22Rv1 (cell line): ENCODE data around the gene RAB11FIP3.

Experiments
- H3K27ac ChIP-seq: fragments of 450-650 bp; 2 replicates; pipeline ENCODE4 v1.5.1; 2017
- CTCF ChIP-seq: fragments of 450-650 bp; IDR thresholded peaks from 2 replicates; pipeline ENCODE4 v1.5.1; 2017; ENCODE audit warnings: mild to moderate bottlenecking
- ZFX ChIP-seq: fragments of 450-650 bp; IDR thresholded peaks from 2 replicates; pipeline ENCODE4 v1.6.1; 2017; ENCODE audit warnings: antibody characterized with exemption, borderline replicate concordance

RAB11FIP3 gene

GRCh38 chr16:560204-560700 lies 134.8 kb downstream of the RAB11FIP3 start, which contains the start of gene PRR35:
Gene PRR35, plus strand, starts transcription at chr16:560394. Its CDS starts 2,901 bp downstream, at chr16:563295.
- TF ChIP-seq CTCF = no peak
- no peak for TF ChIP-seq ZFX

GRCh38 chr16:560701-561412 lies 135.4 kb downstream of the RAB11FIP3 start:
- TF ChIP-seq CTCF (no peak), ZFX (no peak)
- H3K27ac ChIP-seq = no peak overlapping the region

More at GRCh38 chr16:560204-560700, 134.8 kb downstream of the RAB11FIP3 start, which contains the start of gene PRR35:
- H3K27ac ChIP-seq = no peak within 1 kb of the TSS

- TF ChIP-seq ZFX (no peak), CTCF (no peak)
- no peak overlapping the region for H3K27ac ChIP-seq
Measured at GRCh38 chr16:561413-561794, 136.0 kb downstream of the RAB11FIP3 start.

- TF ChIP-seq CTCF (no peak), ZFX (no peak)
- H3K27ac ChIP-seq = no peak overlapping the region
Measured at GRCh38 chr16:561957-562938, 136.8 kb downstream of the RAB11FIP3 start.

- TF ChIP-seq CTCF = no peak
- TF ChIP-seq ZFX = no peak
Measured at GRCh38 chr16:563072-563644, 137.7 kb downstream of the RAB11FIP3 start.

GRCh38 chr16:564690-565418 lies 139.4 kb downstream of the RAB11FIP3 start:
- no peak for TF ChIP-seq CTCF
- TF ChIP-seq ZFX = no peak
- no peak overlapping the region for H3K27ac ChIP-seq

More at GRCh38 chr16:563072-563644, 137.7 kb downstream of the RAB11FIP3 start:
- no peak overlapping the region for H3K27ac ChIP-seq
